ENCODE data around the gene NHEJ1. TPM values are rescaled to one million over a fixed set of nuclear protein-coding genes. Genes with fewer than 3 reads are reported as not detected.
A peak's percentile ranks its signal among the peaks of the same experiment; 100 is the strongest.

NHEJ1 gene
- total RNA-seq, 1 experiment from 2014 or later, result 16.7 TPM

- H3K9me2 ChIP-seq (replicated peaks; ENCODE audit: low read length), result no peaks in the 10 kb centered on the region
- ChIA-PET CTCF (no interaction called here), POLR2A (ENCODE audit: unreplicated experiment) (no interaction called here)
- intact Hi-C loops (cut with micrococcal nuclease), result no loop called here
- ATAC-seq (no peak), DNase-seq (peak; percentile 0)
- no peaks in the 10 kb centered on the region for H3K9me3 ChIP-seq (ENCODE audit: low read length)
- H3K4me2 ChIP-seq (ENCODE audit: low read length), result no peak overlapping the region
- H3K9ac ChIP-seq (ENCODE audit: low read length), result no peak overlapping the region
- no peak overlapping the region for H3K4me3 ChIP-seq (ENCODE audit: low read length)
- no peaks in the 10 kb centered on the region for H3K36me3 ChIP-seq (ENCODE audit: low read depth, low read length)
- H3K27me3 ChIP-seq (ENCODE audit: low read length), result no peaks in the 10 kb centered on the region
- H3K79me2 ChIP-seq (ENCODE audit: low read length), result no peaks in the 10 kb centered on the region
- BruUV-seq (replicated peaks), result no TSS peak
- H3K4me1 ChIP-seq (ENCODE audit: insufficient read depth, low read length), result no peaks in the 10 kb centered on the region
- H2AFZ ChIP-seq (ENCODE audit: low read length), result no peak overlapping the region
- no peak overlapping the region for H3K27ac ChIP-seq (ENCODE audit: low read length)
- H4K20me1 ChIP-seq (ENCODE audit: low read length), result no peaks in the 10 kb centered on the region
- TF ChIP-seq EZH2phosphoT487 (IDR thresholded peaks at IDR 0.05; ENCODE audit: borderline replicate concordance, low read length), result no peak
- no peak for TF ChIP-seq CTCF (conservative IDR thresholded peaks at IDR 0.05; ENCODE audit: low read depth, low read length)
- no peak for TF ChIP-seq EZH2 (IDR thresholded peaks at IDR 0.05; ENCODE audit: low read length, unreplicated experiment)
- no peaks in the 10 kb centered on the region for H3F3A ChIP-seq (ENCODE audit: low read length, unreplicated experiment)
These were observed 39.0 kb upstream of the NHEJ1 start for GRCh38 chr2:219199470-219200211.

GRCh38 chr2:219198974-219199373 is 38.4 kb upstream of the NHEJ1 start:
- no peaks in the 10 kb centered on the region for H3K9me3 ChIP-seq (ENCODE audit: low read length)
- no peaks in the 10 kb centered on the region for H3K27me3 ChIP-seq (ENCODE audit: low read length)
- no peak overlapping the region for H2AFZ ChIP-seq (ENCODE audit: low read length)
- no peak overlapping the region for H3K9ac ChIP-seq (ENCODE audit: low read length)
- intact Hi-C loops (cut with micrococcal nuclease), result no loop called here
- ATAC-seq (no peak), DNase-seq (peak; percentile 0)
- no TSS peak for BruUV-seq (replicated peaks)
- POLR2A ChIA-PET (ENCODE audit: unreplicated experiment), result no interaction called here
- TF ChIP-seq CTCF (conservative IDR thresholded peaks at IDR 0.05; ENCODE audit: low read depth, low read length), result no peak
- TF ChIP-seq EZH2phosphoT487 (IDR thresholded peaks at IDR 0.05; ENCODE audit: borderline replicate concordance, low read length), result no peak
- TF ChIP-seq EZH2 (IDR thresholded peaks at IDR 0.05; ENCODE audit: low read length, unreplicated experiment), result no peak
- no peaks in the 10 kb centered on the region for H4K20me1 ChIP-seq (ENCODE audit: low read length)
- H3K36me3 ChIP-seq (ENCODE audit: low read depth, low read length), result no peaks in the 10 kb centered on the region
- H3K9me2 ChIP-seq (replicated peaks; ENCODE audit: low read length), result no peaks in the 10 kb centered on the region
- H3F3A ChIP-seq (ENCODE audit: low read length, unreplicated experiment), result no peaks in the 10 kb centered on the region
- H3K4me1 ChIP-seq (ENCODE audit: insufficient read depth, low read length), result no peaks in the 10 kb centered on the region
- CTCF ChIA-PET, result no interaction called here
- H3K4me3 ChIP-seq (ENCODE audit: low read length), result no peak overlapping the region
- no peak overlapping the region for H3K4me2 ChIP-seq (ENCODE audit: low read length)
- H3K27ac ChIP-seq (ENCODE audit: low read length), result no peak overlapping the region
- H3K79me2 ChIP-seq (ENCODE audit: low read length), result no peaks in the 10 kb centered on the region

DNA sequence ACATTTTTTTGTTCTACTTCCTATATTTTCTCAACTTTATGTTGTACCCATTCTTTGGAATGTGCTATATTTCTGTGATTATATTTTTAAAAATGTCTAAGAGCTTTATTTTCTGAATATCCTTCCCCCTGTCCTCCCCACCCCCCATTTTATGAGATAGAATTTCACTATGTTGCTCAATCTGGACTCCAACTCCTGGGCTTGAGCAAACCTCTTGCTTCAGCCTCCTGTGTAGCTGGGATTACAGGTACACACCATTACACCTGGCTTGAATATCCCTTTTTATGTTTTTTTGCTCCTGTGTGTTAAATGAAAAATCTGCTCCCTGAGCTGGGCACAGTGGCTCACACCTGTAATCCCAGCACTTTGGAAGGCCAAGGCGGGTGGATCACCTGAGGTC is 36.8 kb upstream of the NHEJ1 start:
- Histone ChIP-seq H3K9me3 (ENCODE audit: low read length) (no peaks in the 10 kb centered on the region), H3K9ac (ENCODE audit: low read length) (no peak overlapping the region), H3K4me2 (ENCODE audit: low read length) (no peak overlapping the region), H3K36me3 (ENCODE audit: low read depth, low read length) (no peaks in the 10 kb centered on the region), H3K9me2 (replicated peaks; ENCODE audit: low read length) (no peaks in the 10 kb centered on the region), H3K27ac (ENCODE audit: low read length) (no peak overlapping the region), H4K20me1 (ENCODE audit: low read length) (no peaks in the 10 kb centered on the region), H3K4me1 (ENCODE audit: insufficient read depth, low read length) (no peaks in the 10 kb centered on the region), H3K27me3 (ENCODE audit: low read length) (no peaks in the 10 kb centered on the region), H3K79me2 (ENCODE audit: low read length) (no peaks in the 10 kb centered on the region), H2AFZ (ENCODE audit: low read length) (no peak overlapping the region), H3F3A (ENCODE audit: low read length, unreplicated experiment) (no peaks in the 10 kb centered on the region), H3K4me3 (ENCODE audit: low read length) (no peak overlapping the region)
- no TSS peak for BruUV-seq (replicated peaks)
- ATAC-seq (no peak), DNase-seq (peak; percentile 0)
- TF ChIP-seq CTCF (conservative IDR thresholded peaks at IDR 0.05; ENCODE audit: low read depth, low read length) (no peak), EZH2 (IDR thresholded peaks at IDR 0.05; ENCODE audit: low read length, unreplicated experiment) (no peak), EZH2phosphoT487 (IDR thresholded peaks at IDR 0.05; ENCODE audit: borderline replicate concordance, low read length) (no peak)
- ChIA-PET CTCF (no interaction called here), POLR2A (ENCODE audit: unreplicated experiment) (no interaction called here)
- intact Hi-C loops (cut with micrococcal nuclease), result no loop called here

Measured in PC-3 (cell line).